GM19324 (cell line): ENCODE measurements around the gene SIAH2.
"Not testable (repeated sequence)": the region's sequence is repeated elsewhere in the genome, so short reads cannot be mapped to it uniquely, and the experiment has no call there.

Experiments used
- ATAC-seq: cut with Tn5 transposase; IDR thresholded peaks from one replicate; pipeline ENCODE4 v1.9.1; 2021; ENCODE audit warnings: mild to moderate bottlenecking, moderate library complexity; ENCODE audit not compliant: unreplicated experiment, low FRiP score

Gene SIAH2

GRCh38 chr3:150763122-150763840 is at the start of gene SIAH2:
SIAH2 (minus strand) TSS chr3:150763169; CDS start chr3:150762849, 320 bp downstream.
- peak; percentile 76 for ATAC-seq

GRCh38 chr3:150811984-150812383 is 49.0 kb upstream of the SIAH2 start:
- no peak for ATAC-seq

GRCh38 chr3:150810641-150811040 is 47.7 kb upstream of the SIAH2 start:
- no peak for ATAC-seq

GRCh38 chr3:150806185-150806835 is 43.3 kb upstream of the SIAH2 start:
- ATAC-seq = no peak

- ATAC-seq = no peak
Measured at GRCh38 chr3:150805354-150805753, 42.4 kb upstream of the SIAH2 start.

- no peak for ATAC-seq
Measured at GRCh38 chr3:150803440-150803985, 40.5 kb upstream of the SIAH2 start.

GRCh38 chr3:150800722-150801121 is 37.8 kb upstream of the SIAH2 start:
- no peak for ATAC-seq

- peak; percentile 62 for ATAC-seq
Measured at GRCh38 chr3:150798122-150798618, 35.2 kb upstream of the SIAH2 start.

- no peak for ATAC-seq
Measured at GRCh38 chr3:150797155-150797554, 34.2 kb upstream of the SIAH2 start.

- ATAC-seq = not testable (repeated sequence)
Measured at GRCh38 chr3:150796527-150796926, 33.6 kb upstream of the SIAH2 start.

GRCh38 chr3:150793641-150794040 is 30.7 kb upstream of the SIAH2 start:
- no peak for ATAC-seq

GRCh38 chr3:150790629-150791028 is 27.7 kb upstream of the SIAH2 start:
- ATAC-seq = no peak

- no peak for ATAC-seq
Measured at GRCh38 chr3:150789451-150789850, 26.5 kb upstream of the SIAH2 start.

GRCh38 chr3:150787741-150788370 is 24.9 kb upstream of the SIAH2 start:
- peak; percentile 78 for ATAC-seq

- ATAC-seq = no peak
Measured at GRCh38 chr3:150786791-150787190, 23.8 kb upstream of the SIAH2 start.

- no peak for ATAC-seq
Measured at GRCh38 chr3:150784747-150785125, 21.8 kb upstream of the SIAH2 start.

- no peak for ATAC-seq
Measured at GRCh38 chr3:150783920-150784746, 21.2 kb upstream of the SIAH2 start.

GRCh38 chr3:150783316-150783715 is 20.3 kb upstream of the SIAH2 start:
- no peak for ATAC-seq

- ATAC-seq = no peak
Measured at GRCh38 chr3:150779402-150779858, 16.5 kb upstream of the SIAH2 start.

GRCh38 chr3:150778793-150779401 is 15.9 kb upstream of the SIAH2 start:
- ATAC-seq = no peak
